ENCODE results near the gene PCSK5. TPM values are rescaled to one million over a fixed set of nuclear protein-coding genes. Genes with fewer than 3 reads are reported as not detected.

The PCSK5 gene
- total RNA-seq, 1 experiment from 2014 or later, result 7.5 TPM

- Histone ChIP-seq H2AK5ac (ENCODE audit: insufficient read length, low read length) (no peak overlapping the region), H2BK12ac (ENCODE audit: insufficient read length, low read depth, low read length) (no peak overlapping the region), H2BK120ac (ENCODE audit: low read depth, low read length, poor library complexity, severe bottlenecking) (no peak overlapping the region), H3K18ac (ENCODE audit: insufficient read length, low read depth, low read length) (no peak overlapping the region), H3K4me2 (ENCODE audit: insufficient read depth, insufficient read length, low read length) (no peak overlapping the region), H3K4me1 (ENCODE audit: insufficient read depth, low read length) (no peaks in the 10 kb centered on the region), H3K14ac (ENCODE audit: insufficient read depth, low read length) (no peak overlapping the region), H3K23me2 (ENCODE audit: insufficient read length, low read depth, low read length, poor library complexity, severe bottlenecking) (no peaks in the 10 kb centered on the region), H3K9ac (ENCODE audit: extremely low read depth, insufficient read length, low read length) (no peak overlapping the region), H3K23ac (ENCODE audit: insufficient read length, low read depth, low read length) (no peak overlapping the region), H2BK15ac (ENCODE audit: low read depth, low read length) (no peak overlapping the region), H4K20me1 (ENCODE audit: control insufficient read depth, insufficient read depth, insufficient read length) (no peaks in the 10 kb centered on the region), H3T11ph (ENCODE audit: low read length) (no peak overlapping the region), H3K27me3 (ENCODE audit: insufficient read depth, low read length) (no peaks in the 10 kb centered on the region), H4K8ac (replicated peaks; ENCODE audit: insufficient read length, low read depth, low read length) (no peak overlapping the region), H3K79me2 (ENCODE audit: insufficient read depth, low read length) (no peaks in the 10 kb centered on the region), H3K9me3 (ENCODE audit: control insufficient read depth, low read depth, low read length) (no peaks in the 10 kb centered on the region), H3K27ac (ENCODE audit: insufficient read length, low read depth, low read length) (no peak overlapping the region), H4K91ac (ENCODE audit: insufficient read length, low read depth, low read length) (no peak overlapping the region), H3K79me1 (ENCODE audit: insufficient read depth, low read depth, low read length, poor library complexity, severe bottlenecking) (no peaks in the 10 kb centered on the region), H2BK5ac (ENCODE audit: insufficient read length, low read length) (no peak overlapping the region), H2AFZ (ENCODE audit: low read length) (no peak overlapping the region), H2BK20ac (ENCODE audit: low read depth, low read length, poor library complexity, severe bottlenecking) (no peak overlapping the region), H3K4ac (ENCODE audit: low read depth, low read length) (no peak overlapping the region), H4K5ac (ENCODE audit: insufficient read length, low read depth, low read length) (no peak overlapping the region), H3K56ac (ENCODE audit: insufficient read length, low read depth, low read length) (no peak overlapping the region)
- TF ChIP-seq, protein P1, sequence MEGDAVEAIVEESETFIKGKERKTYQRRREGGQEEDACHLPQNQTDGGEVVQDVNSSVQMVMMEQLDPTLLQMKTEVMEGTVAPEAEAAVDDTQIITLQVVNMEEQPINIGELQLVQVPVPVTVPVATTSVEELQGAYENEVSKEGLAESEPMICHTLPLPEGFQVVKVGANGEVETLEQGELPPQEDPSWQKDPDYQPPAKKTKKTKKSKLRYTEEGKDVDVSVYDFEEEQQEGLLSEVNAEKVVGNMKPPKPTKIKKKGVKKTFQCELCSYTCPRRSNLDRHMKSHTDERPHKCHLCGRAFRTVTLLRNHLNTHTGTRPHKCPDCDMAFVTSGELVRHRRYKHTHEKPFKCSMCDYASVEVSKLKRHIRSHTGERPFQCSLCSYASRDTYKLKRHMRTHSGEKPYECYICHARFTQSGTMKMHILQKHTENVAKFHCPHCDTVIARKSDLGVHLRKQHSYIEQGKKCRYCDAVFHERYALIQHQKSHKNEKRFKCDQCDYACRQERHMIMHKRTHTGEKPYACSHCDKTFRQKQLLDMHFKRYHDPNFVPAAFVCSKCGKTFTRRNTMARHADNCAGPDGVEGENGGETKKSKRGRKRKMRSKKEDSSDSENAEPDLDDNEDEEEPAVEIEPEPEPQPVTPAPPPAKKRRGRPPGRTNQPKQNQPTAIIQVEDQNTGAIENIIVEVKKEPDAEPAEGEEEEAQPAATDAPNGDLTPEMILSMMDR (conservative IDR thresholded peaks at IDR 0.05), result no peak
- Mint-ChIP-seq H3K4me3 (no peak overlapping the region), H3K9me3 (no peaks in the 10 kb centered on the region), H3K36me3 (ENCODE audit: insufficient read depth in 1 of 3, low read depth in 3 of 3) (no peaks in the 10 kb centered on the region; a peak in 1 of 7 replicates), H3K27ac (no peak overlapping the region; a peak in 1 of 7 replicates), H3K4me1 (peaks cover 26 to 33% of the 10 kb centered on the region in 2 experiments), H3K27me3 (ENCODE audit: low read depth) (no peaks in the 10 kb centered on the region; the same call in 1 of the 2 replicates)
- DNase-seq, result no peak
- no CpG with 5 or more reads among the region's 6 CpGs for WGBS (ENCODE audit: extremely low coverage, insufficient read length, low lambda C conversion rate)
Measured at GRCh38 chr9:76373784-76374474, 483.5 kb downstream of the PCSK5 start.

All from H9 (cell line).